Erythroblast (primary cell): ENCODE measurements around the gene MAPT.
"Not testable (repeated sequence)": the region's sequence is repeated elsewhere in the genome, so short reads cannot be mapped to it uniquely, and the experiment has no call there.

Experiments used
- DNase-seq, 2 experiments: peaks; one replicate each; lab custom pipeline; 2025; lab: John Stamatoyannopoulos, UW
- GATA1 ChIP-seq: IDR thresholded peaks from 2 replicates; pipeline ENCODE4 v1.6.1; 2011; ENCODE audit warnings: low read depth, mild to moderate bottlenecking, control low read depth, low read length, moderate library complexity
- POLR2A ChIP-seq: IDR thresholded peaks from 2 replicates; pipeline ENCODE4 v1.6.1; 2011; ENCODE audit warnings: mild to moderate bottlenecking, low read length

Gene MAPT

GRCh38 chr17:45902892-45903346, 8.6 kb downstream of the MAPT start:
- TF ChIP-seq GATA1: no peak
- no peak for TF ChIP-seq POLR2A

GRCh38 chr17:45904866-45905265, 10.5 kb downstream of the MAPT start:
- DNase-seq: no peak
- TF ChIP-seq POLR2A: no peak
- TF ChIP-seq GATA1: no peak

More at GRCh38 chr17:45902892-45903346, 8.6 kb downstream of the MAPT start:
- no peak for DNase-seq

GRCh38 chr17:45905814-45906213, 11.5 kb downstream of the MAPT start:
- no peak for DNase-seq
- TF ChIP-seq GATA1: no peak
- no peak for TF ChIP-seq POLR2A

GRCh38 chr17:45906237-45906636, 11.9 kb downstream of the MAPT start:
- TF ChIP-seq POLR2A: no peak
- TF ChIP-seq GATA1: no peak

GRCh38 chr17:45906927-45907622, 12.7 kb downstream of the MAPT start:
- no peak for DNase-seq
- TF ChIP-seq GATA1: no peak

More at GRCh38 chr17:45906237-45906636, 11.9 kb downstream of the MAPT start:
- DNase-seq: no peak

GRCh38 chr17:45907750-45908395, 13.5 kb downstream of the MAPT start:
- no peak for DNase-seq
- TF ChIP-seq GATA1 (no peak), POLR2A (no peak)

- TF ChIP-seq POLR2A (no peak), GATA1 (no peak)
- no peak for DNase-seq
Measured at GRCh38 chr17:45908460-45908859, 14.1 kb downstream of the MAPT start.

GRCh38 chr17:45908935-45909334, 14.6 kb downstream of the MAPT start:
- DNase-seq: no peak
- TF ChIP-seq GATA1 (no peak), POLR2A (no peak)

- TF ChIP-seq POLR2A (no peak), GATA1 (no peak)
- DNase-seq: no peak
Measured at GRCh38 chr17:45910667-45911066, 16.3 kb downstream of the MAPT start.

- DNase-seq: no peak
Measured at GRCh38 chr17:45912319-45912718, 18.0 kb downstream of the MAPT start.

GRCh38 chr17:45913030-45913429, 18.7 kb downstream of the MAPT start:
- DNase-seq: not testable (repeated sequence)

More at GRCh38 chr17:45912319-45912718, 18.0 kb downstream of the MAPT start:
- TF ChIP-seq POLR2A (no peak), GATA1 (no peak)

- no peak for TF ChIP-seq GATA1
- TF ChIP-seq POLR2A: no peak
- no peak for DNase-seq
Measured at GRCh38 chr17:45914047-45914717, 19.8 kb downstream of the MAPT start.

- TF ChIP-seq POLR2A: no peak
- TF ChIP-seq GATA1: no peak
Measured at GRCh38 chr17:45915263-45915662, 20.9 kb downstream of the MAPT start.

GRCh38 chr17:45917081-45917480, 22.7 kb downstream of the MAPT start:
- no peak for DNase-seq
- TF ChIP-seq POLR2A (no peak), GATA1 (no peak)

More at GRCh38 chr17:45915263-45915662, 20.9 kb downstream of the MAPT start:
- no peak for DNase-seq

- TF ChIP-seq POLR2A (no peak), GATA1 (no peak)
Measured at GRCh38 chr17:45918241-45918745, 23.9 kb downstream of the MAPT start.

More at GRCh38 chr17:45918241-45918745, 23.9 kb downstream of the MAPT start:
- DNase-seq: no peak
